ENCODE data around the gene NFE2L3. TPM values are rescaled to one million over a fixed set of nuclear protein-coding genes. Genes with fewer than 3 reads are reported as not detected.
"Not testable (repeated sequence)": the region's sequence is repeated elsewhere in the genome, so short reads cannot be mapped to it uniquely, and the experiment has no call there.

The NFE2L3 gene
- total RNA-seq (1 to 10 TPM in 2 of 4 donors, under 1 TPM in 2; 0.32 to 1.3 (median 1.00) TPM), polyA plus RNA-seq (1.1 TPM)
- long read RNA-seq, donor 1, partial matches to known transcripts: 0 of 2 reads
- long read RNA-seq, donor 1, other reads (novel, unspliced or antisense): 2 of 2 reads
- long read RNA-seq, donor 2, partial matches to known transcripts: 0 of 1 reads
- long read RNA-seq, donor 2, other reads (novel, unspliced or antisense): 0 of 1 reads
- long read RNA-seq, donor 3, partial matches to known transcripts: 0 of 2 reads
- long read RNA-seq, donor 3, other reads (novel, unspliced or antisense): 2 of 2 reads
- long read RNA-seq, donor 4, partial matches to known transcripts: 0 of 1 reads
- long read RNA-seq, donor 4, other reads (novel, unspliced or antisense): 1 of 1 reads

GRCh38 chr7:26151953-26152781 is at the start of gene NFE2L3:
Gene NFE2L3 (plus strand): TSS chr7:26152198. CDS start chr7:26152499, 301 bp downstream.
- no peak within 1 kb of the TSS for H3K27ac ChIP-seq (ENCODE audit: low read length)
- WGBS: under 1% methylated on average over 95 of the region's 95 CpGs
- H3K27me3 ChIP-seq (ENCODE audit: control insufficient read depth, insufficient read depth): no peaks in the 10 kb centered on the region
- intact Hi-C loops (cut with DNase I): no loop called here
- H3K4me3 ChIP-seq (ENCODE audit: low read length): peak within 1 kb of the TSS; percentile 77
- DNase-seq (peak; percentile 73 to 90 (median 89)), ATAC-seq (peak; percentile 87)
- no peaks in the 10 kb centered on the region for H3K4me1 ChIP-seq (ENCODE audit: control insufficient read depth, insufficient read depth, low read length)
- no peaks in the 10 kb centered on the region for H3K9me3 ChIP-seq (ENCODE audit: control insufficient read depth, low read length)

GRCh38 chr7:26103596-26103995 is 48.4 kb upstream of the NFE2L3 start:
- Histone ChIP-seq H3K4me1 (ENCODE audit: control insufficient read depth, insufficient read depth, low read length) (no peaks in the 10 kb centered on the region), H3K27me3 (ENCODE audit: control insufficient read depth, insufficient read depth) (no peaks in the 10 kb centered on the region), H3K27ac (ENCODE audit: low read length) (no peak overlapping the region), H3K4me3 (ENCODE audit: low read length) (no peak overlapping the region), H3K9me3 (ENCODE audit: control insufficient read depth, low read length) (no peaks in the 10 kb centered on the region)
- intact Hi-C loops (cut with DNase I): no loop called here
- WGBS: 67% methylated on average over 3 of the region's 3 CpGs
- no peak for DNase-seq
- ATAC-seq: no peak

GRCh38 chr7:26105236-26105635 is 46.8 kb upstream of the NFE2L3 start:
- ATAC-seq: no peak
- H3K27me3 ChIP-seq (ENCODE audit: control insufficient read depth, insufficient read depth): no peaks in the 10 kb centered on the region
- no peak for DNase-seq
- no peak overlapping the region for H3K4me3 ChIP-seq (ENCODE audit: low read length)
- H3K4me1 ChIP-seq (ENCODE audit: control insufficient read depth, insufficient read depth, low read length): no peaks in the 10 kb centered on the region
- no peak overlapping the region for H3K27ac ChIP-seq (ENCODE audit: low read length)
- intact Hi-C loops (cut with DNase I): no loop called here
- no peaks in the 10 kb centered on the region for H3K9me3 ChIP-seq (ENCODE audit: control insufficient read depth, low read length)
- 77% methylated on average over 1 of the region's 1 CpG for WGBS

GRCh38 chr7:26105931-26106330 is 46.1 kb upstream of the NFE2L3 start:
- intact Hi-C loops (cut with DNase I): no loop called here
- Histone ChIP-seq H3K9me3 (ENCODE audit: control insufficient read depth, low read length) (no peaks in the 10 kb centered on the region), H3K4me3 (ENCODE audit: low read length) (no peak overlapping the region), H3K27ac (ENCODE audit: low read length) (no peak overlapping the region), H3K4me1 (ENCODE audit: control insufficient read depth, insufficient read depth, low read length) (no peaks in the 10 kb centered on the region), H3K27me3 (ENCODE audit: control insufficient read depth, insufficient read depth) (no peaks in the 10 kb centered on the region)
- no peak for DNase-seq
- 92% methylated on average over 11 of the region's 11 CpGs for WGBS
- no peak for ATAC-seq

- intact Hi-C loops (cut with DNase I): no loop called here
- Histone ChIP-seq H3K27ac (ENCODE audit: low read length) (no peak overlapping the region), H3K4me3 (ENCODE audit: low read length) (no peak overlapping the region), H3K9me3 (ENCODE audit: control insufficient read depth, low read length) (no peaks in the 10 kb centered on the region), H3K27me3 (ENCODE audit: control insufficient read depth, insufficient read depth) (no peaks in the 10 kb centered on the region), H3K4me1 (ENCODE audit: control insufficient read depth, insufficient read depth, low read length) (no peaks in the 10 kb centered on the region)
- DNase-seq (peak in 1 of 3 donors; percentile 43), ATAC-seq (no peak)
- 91% methylated on average over 6 of the region's 6 CpGs for WGBS
Observed at GRCh38 chr7:26112203-26112740, 39.7 kb upstream of the NFE2L3 start.

- ATAC-seq (no peak), DNase-seq (no peak)
- Histone ChIP-seq H3K9me3 (ENCODE audit: control insufficient read depth, low read length) (no peaks in the 10 kb centered on the region), H3K4me3 (ENCODE audit: low read length) (no peak overlapping the region), H3K27ac (ENCODE audit: low read length) (no peak overlapping the region), H3K27me3 (ENCODE audit: control insufficient read depth, insufficient read depth) (no peaks in the 10 kb centered on the region), H3K4me1 (ENCODE audit: control insufficient read depth, insufficient read depth, low read length) (no peaks in the 10 kb centered on the region)
- WGBS: 52% methylated on average over 5 of the region's 5 CpGs
- intact Hi-C loops (cut with DNase I): no loop called here
Observed at GRCh38 chr7:26115650-26116049, 36.3 kb upstream of the NFE2L3 start.

GRCh38 chr7:26117142-26117807 is 34.7 kb upstream of the NFE2L3 start:
- Histone ChIP-seq H3K4me1 (ENCODE audit: control insufficient read depth, insufficient read depth, low read length) (no peaks in the 10 kb centered on the region), H3K27me3 (ENCODE audit: control insufficient read depth, insufficient read depth) (no peaks in the 10 kb centered on the region), H3K4me3 (ENCODE audit: low read length) (no peak overlapping the region), H3K27ac (ENCODE audit: low read length) (no peak overlapping the region), H3K9me3 (ENCODE audit: control insufficient read depth, low read length) (no peaks in the 10 kb centered on the region)
- intact Hi-C loops (cut with DNase I): no loop called here
- DNase-seq: no peak
- no peak for ATAC-seq
- WGBS: 52% methylated on average over 7 of the region's 7 CpGs

GRCh38 chr7:26117970-26118369 is 34.0 kb upstream of the NFE2L3 start:
- WGBS: 96% methylated on average over 6 of the region's 6 CpGs
- Histone ChIP-seq H3K4me3 (ENCODE audit: low read length) (no peak overlapping the region), H3K4me1 (ENCODE audit: control insufficient read depth, insufficient read depth, low read length) (no peaks in the 10 kb centered on the region), H3K27me3 (ENCODE audit: control insufficient read depth, insufficient read depth) (no peaks in the 10 kb centered on the region), H3K27ac (ENCODE audit: low read length) (no peak overlapping the region), H3K9me3 (ENCODE audit: control insufficient read depth, low read length) (no peaks in the 10 kb centered on the region)
- intact Hi-C loops (cut with DNase I): no loop called here
- DNase-seq: no peak
- no peak for ATAC-seq

GRCh38 chr7:26122745-26123144 is 29.3 kb upstream of the NFE2L3 start:
- Histone ChIP-seq H3K9me3 (ENCODE audit: control insufficient read depth, low read length) (no peaks in the 10 kb centered on the region), H3K4me3 (ENCODE audit: low read length) (no peak overlapping the region), H3K4me1 (ENCODE audit: control insufficient read depth, insufficient read depth, low read length) (no peaks in the 10 kb centered on the region), H3K27me3 (ENCODE audit: control insufficient read depth, insufficient read depth) (peaks cover 4% of the 10 kb centered on the region), H3K27ac (ENCODE audit: low read length) (no peak overlapping the region)
- no peak for DNase-seq
- intact Hi-C loops (cut with DNase I): no loop called here
- WGBS: 78% methylated on average over 4 of the region's 4 CpGs
- no peak for ATAC-seq

- H3K4me3 ChIP-seq (ENCODE audit: low read length); intact Hi-C loops (cut with DNase I); H3K9me3 ChIP-seq (ENCODE audit: control insufficient read depth, low read length); DNase-seq; ATAC-seq; H3K27ac ChIP-seq (ENCODE audit: low read length); H3K27me3 ChIP-seq (ENCODE audit: control insufficient read depth, insufficient read depth); H3K4me1 ChIP-seq (ENCODE audit: control insufficient read depth, insufficient read depth, low read length): not testable (repeated sequence)
- WGBS: 78% methylated on average over 4 of the region's 4 CpGs
Observed at GRCh38 chr7:26124775-26125174, 27.2 kb upstream of the NFE2L3 start.

- WGBS: 77% methylated on average over 6 of the region's 6 CpGs
- intact Hi-C loops (cut with DNase I): no loop called here
- Histone ChIP-seq H3K27ac (ENCODE audit: low read length) (no peak overlapping the region), H3K4me3 (ENCODE audit: low read length) (no peak overlapping the region), H3K27me3 (ENCODE audit: control insufficient read depth, insufficient read depth) (peaks cover 4% of the 10 kb centered on the region), H3K9me3 (ENCODE audit: control insufficient read depth, low read length) (no peaks in the 10 kb centered on the region), H3K4me1 (ENCODE audit: control insufficient read depth, insufficient read depth, low read length) (no peaks in the 10 kb centered on the region)
- no peak for ATAC-seq
- DNase-seq: no peak
Observed at GRCh38 chr7:26127411-26127810, 24.6 kb upstream of the NFE2L3 start.
